ENCODE data around the gene FAM163B.

FAM163B gene

DNA sequence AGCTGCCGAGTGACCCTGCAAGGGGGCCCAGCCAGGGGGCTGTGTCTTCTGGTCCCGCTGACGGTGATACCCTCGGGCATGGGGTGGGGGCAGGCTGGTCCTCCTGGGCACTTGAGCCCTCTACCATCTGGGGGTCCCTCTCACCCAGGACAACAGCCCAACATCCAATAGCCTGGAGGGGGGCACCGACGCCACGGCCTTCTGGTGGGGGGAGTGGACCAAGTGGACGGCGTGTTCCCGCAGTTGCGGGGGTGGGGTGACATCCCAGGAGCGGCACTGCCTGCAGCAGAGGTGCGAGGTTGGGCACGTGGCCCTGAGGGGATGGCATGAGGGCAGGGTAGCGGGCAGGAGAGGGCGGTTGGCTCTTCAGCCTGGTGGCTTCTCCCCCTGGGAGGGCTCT, 71.9 kb downstream of the FAM163B start:
- H3K27ac ChIP-seq, result no peak overlapping the region
- TF ChIP-seq FOXP2 (optimal IDR thresholded peaks at IDR 0.05; ENCODE audit: control extremely low read depth, extremely low read length, insufficient read depth) (no peak), EZH2 (IDR thresholded peaks at IDR 0.05) (no peak), POLR2AphosphoS5 (IDR thresholded peaks at IDR 0.05; ENCODE audit: borderline replicate concordance, low read depth, low read length) (no peak)
- no peaks in the 10 kb centered on the region for H3K36me3 ChIP-seq (ENCODE audit: insufficient read depth, low read length)
- H3K4me3 ChIP-seq, result no peak overlapping the region
- no peak overlapping the region for H3K9ac ChIP-seq (ENCODE audit: insufficient read length)
- no peak for DNase-seq (ENCODE audit: low read depth, low spot score)
- no peaks in the 10 kb centered on the region for H3K9me3 ChIP-seq (ENCODE audit: low read depth, low read length)

GRCh38 chr9:133536536-133536935, 72.7 kb downstream of the FAM163B start:
- Histone ChIP-seq H3K4me3 (no peak overlapping the region), H3K9ac (ENCODE audit: insufficient read length) (no peak overlapping the region), H3K9me3 (ENCODE audit: low read depth, low read length) (no peaks in the 10 kb centered on the region), H3K27ac (no peak overlapping the region), H3K36me3 (ENCODE audit: insufficient read depth, low read length) (no peaks in the 10 kb centered on the region)
- TF ChIP-seq EZH2 (IDR thresholded peaks at IDR 0.05), result no peak
- TF ChIP-seq FOXP2 (optimal IDR thresholded peaks at IDR 0.05; ENCODE audit: control extremely low read depth, extremely low read length, insufficient read depth), result no peak
- no peak for TF ChIP-seq POLR2AphosphoS5 (IDR thresholded peaks at IDR 0.05; ENCODE audit: borderline replicate concordance, low read depth, low read length)
- no peak for DNase-seq (ENCODE audit: low read depth, low spot score)

DNA sequence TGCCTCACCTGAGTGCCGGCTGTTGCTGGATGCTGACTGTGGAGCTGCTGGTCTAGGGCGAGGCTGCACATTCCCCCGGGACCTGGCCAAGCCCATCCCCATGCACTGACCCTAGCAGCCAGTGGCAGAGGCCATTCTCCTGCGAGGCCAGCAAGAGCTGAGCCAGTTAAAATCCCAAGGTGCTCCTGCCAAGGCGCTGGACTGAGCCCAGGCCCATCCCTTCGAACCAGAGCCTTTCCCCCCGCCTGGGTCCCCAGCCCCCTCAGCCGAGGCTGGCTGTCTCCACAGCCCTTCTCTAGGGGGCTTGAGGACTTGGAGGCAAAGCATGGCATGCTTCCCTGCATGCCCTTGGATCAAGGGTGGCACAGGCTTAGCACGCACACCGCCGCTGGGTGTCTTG, 73.1 kb downstream of the FAM163B start:
- DNase-seq (ENCODE audit: low read depth, low spot score), result no peak
- no peak for TF ChIP-seq FOXP2 (optimal IDR thresholded peaks at IDR 0.05; ENCODE audit: control extremely low read depth, extremely low read length, insufficient read depth)
- no peak for TF ChIP-seq POLR2AphosphoS5 (IDR thresholded peaks at IDR 0.05; ENCODE audit: borderline replicate concordance, low read depth, low read length)
- TF ChIP-seq EZH2 (IDR thresholded peaks at IDR 0.05), result no peak
- H3K9ac ChIP-seq (ENCODE audit: insufficient read length), result no peak overlapping the region
- no peak overlapping the region for H3K4me3 ChIP-seq
- H3K9me3 ChIP-seq (ENCODE audit: low read depth, low read length), result no peaks in the 10 kb centered on the region
- H3K27ac ChIP-seq, result no peak overlapping the region
- no peaks in the 10 kb centered on the region for H3K36me3 ChIP-seq (ENCODE audit: insufficient read depth, low read length)

DNA sequence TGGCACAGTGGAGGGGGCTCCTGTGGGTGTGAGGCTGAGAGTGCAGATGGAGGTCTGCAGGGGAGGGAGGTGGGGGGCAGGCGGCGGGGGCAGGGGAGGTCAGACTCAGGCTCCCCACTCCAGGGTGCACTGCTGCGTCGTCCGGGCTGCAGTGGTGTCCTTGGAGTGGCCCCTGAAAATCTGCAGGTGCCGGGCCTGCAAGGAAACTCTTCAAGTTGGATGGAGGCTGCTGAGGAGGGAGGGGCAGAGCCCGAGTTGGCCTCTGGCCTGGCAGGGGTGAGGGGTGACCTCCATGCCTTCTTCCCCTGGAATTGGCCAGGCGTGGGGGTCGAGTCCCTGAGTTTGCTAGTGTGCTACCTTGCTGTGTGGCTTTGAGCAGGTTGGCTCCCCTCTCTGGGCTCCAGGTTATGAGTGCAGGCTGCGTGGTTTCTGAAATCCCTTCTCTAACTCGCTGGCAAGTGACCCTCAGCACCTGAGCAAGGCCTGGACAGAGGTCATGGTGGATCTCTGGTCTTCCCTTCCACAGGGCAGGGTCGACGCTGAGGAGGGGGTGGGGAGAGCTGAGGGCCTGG, 73.8 kb downstream of the FAM163B start:
- TF ChIP-seq POLR2AphosphoS5 (IDR thresholded peaks at IDR 0.05; ENCODE audit: borderline replicate concordance, low read depth, low read length), result no peak
- no peak for TF ChIP-seq FOXP2 (optimal IDR thresholded peaks at IDR 0.05; ENCODE audit: control extremely low read depth, extremely low read length, insufficient read depth)
- no peak for TF ChIP-seq EZH2 (IDR thresholded peaks at IDR 0.05)
- no peak overlapping the region for H3K27ac ChIP-seq
- no peak for DNase-seq (ENCODE audit: low read depth, low spot score)
- no peaks in the 10 kb centered on the region for H3K36me3 ChIP-seq (ENCODE audit: insufficient read depth, low read length)
- no peak overlapping the region for H3K9ac ChIP-seq (ENCODE audit: insufficient read length)
- no peak overlapping the region for H3K4me3 ChIP-seq
- H3K9me3 ChIP-seq (ENCODE audit: low read depth, low read length), result no peaks in the 10 kb centered on the region

DNA sequence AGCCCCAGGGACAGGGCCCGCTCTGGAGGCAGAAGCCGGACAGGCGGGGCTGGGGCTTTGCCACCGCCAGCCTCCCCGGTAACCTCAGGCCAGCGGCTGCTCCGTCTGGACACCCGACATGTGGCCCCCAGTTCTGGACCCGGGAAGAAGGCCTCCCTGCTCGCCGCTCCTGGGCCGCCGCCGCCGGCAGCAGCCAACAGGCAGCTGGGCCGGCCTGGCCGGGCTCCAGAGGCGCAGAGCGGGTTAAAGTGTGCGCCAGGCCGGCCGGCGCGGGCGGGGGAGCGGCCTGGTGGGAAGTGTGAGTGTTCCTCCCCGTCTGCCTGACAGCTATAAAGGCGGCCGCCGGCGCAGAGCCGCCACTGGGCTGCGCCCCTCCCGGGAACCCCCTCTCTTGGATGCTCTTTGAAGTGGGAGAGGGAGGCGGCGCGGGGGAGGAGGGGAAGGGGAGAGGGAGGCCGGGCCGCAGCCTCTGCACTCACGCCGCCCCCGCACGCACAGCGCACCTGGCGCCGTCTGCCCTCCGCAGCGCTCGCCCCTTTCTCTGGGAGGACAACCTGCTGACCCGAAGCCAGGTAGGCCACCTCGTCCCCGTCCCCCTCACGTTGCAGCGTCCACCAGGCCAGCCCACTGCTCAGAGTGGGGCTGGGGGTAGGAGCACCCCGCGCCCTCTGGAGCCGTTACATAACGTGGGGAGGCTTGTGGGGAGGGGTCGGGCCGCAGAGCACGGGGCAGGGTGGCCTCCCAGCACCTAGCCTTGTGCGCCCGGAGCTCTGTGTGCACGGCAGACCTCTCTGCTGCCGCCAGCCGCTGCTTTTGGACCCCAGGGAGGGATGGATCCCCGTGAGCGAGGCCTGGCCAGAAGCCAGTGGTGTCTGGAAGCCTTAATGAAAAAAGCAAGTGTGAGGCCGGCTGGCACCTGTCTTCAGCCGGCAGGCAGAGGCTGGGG, 74.6 kb downstream of the FAM163B start, which contains the start of gene ADAMTSL2:
Gene ADAMTSL2, plus strand, starts transcription at position 359 of the 946 bp plus-strand sequence. CDS start 2,009 bp downstream, outside the sequence.
- H3K36me3 ChIP-seq (ENCODE audit: insufficient read depth, low read length), result no peaks in the 10 kb centered on the region
- H3K27ac ChIP-seq, result no peak within 1 kb of the TSS
- no peak for DNase-seq (ENCODE audit: low read depth, low spot score)
- no peak for TF ChIP-seq EZH2 (IDR thresholded peaks at IDR 0.05)
- no peak for TF ChIP-seq POLR2AphosphoS5 (IDR thresholded peaks at IDR 0.05; ENCODE audit: borderline replicate concordance, low read depth, low read length)
- no peak for TF ChIP-seq FOXP2 (optimal IDR thresholded peaks at IDR 0.05; ENCODE audit: control extremely low read depth, extremely low read length, insufficient read depth)
- H3K9me3 ChIP-seq (ENCODE audit: low read depth, low read length), result no peaks in the 10 kb centered on the region
- no peak within 1 kb of the TSS for H3K9ac ChIP-seq (ENCODE audit: insufficient read length)
- no peak within 1 kb of the TSS for H3K4me3 ChIP-seq

GRCh38 chr9:133533857-133534256, 75.3 kb downstream of the FAM163B start:
- Histone ChIP-seq H3K27ac (no peak overlapping the region), H3K36me3 (ENCODE audit: insufficient read depth, low read length) (no peaks in the 10 kb centered on the region), H3K9ac (ENCODE audit: insufficient read length) (no peak overlapping the region), H3K4me3 (no peak overlapping the region), H3K9me3 (ENCODE audit: low read depth, low read length) (no peaks in the 10 kb centered on the region)
- no peak for DNase-seq (ENCODE audit: low read depth, low spot score)
- TF ChIP-seq FOXP2 (optimal IDR thresholded peaks at IDR 0.05; ENCODE audit: control extremely low read depth, extremely low read length, insufficient read depth) (no peak), EZH2 (IDR thresholded peaks at IDR 0.05) (no peak), POLR2AphosphoS5 (IDR thresholded peaks at IDR 0.05; ENCODE audit: borderline replicate concordance, low read depth, low read length) (no peak)

- Histone ChIP-seq H3K27ac (no peak overlapping the region), H3K9me3 (ENCODE audit: low read depth, low read length) (no peaks in the 10 kb centered on the region), H3K9ac (ENCODE audit: insufficient read length) (no peak overlapping the region), H3K36me3 (ENCODE audit: insufficient read depth, low read length) (no peaks in the 10 kb centered on the region), H3K4me3 (no peak overlapping the region)
- peak; percentile 18 for DNase-seq (ENCODE audit: low read depth, low spot score)
- no peak for TF ChIP-seq FOXP2 (optimal IDR thresholded peaks at IDR 0.05; ENCODE audit: control extremely low read depth, extremely low read length, insufficient read depth)
- TF ChIP-seq POLR2AphosphoS5 (IDR thresholded peaks at IDR 0.05; ENCODE audit: borderline replicate concordance, low read depth, low read length), result no peak
- no peak for TF ChIP-seq EZH2 (IDR thresholded peaks at IDR 0.05)
Observed at GRCh38 chr9:133532937-133533668, 76.1 kb downstream of the FAM163B start.

DNA sequence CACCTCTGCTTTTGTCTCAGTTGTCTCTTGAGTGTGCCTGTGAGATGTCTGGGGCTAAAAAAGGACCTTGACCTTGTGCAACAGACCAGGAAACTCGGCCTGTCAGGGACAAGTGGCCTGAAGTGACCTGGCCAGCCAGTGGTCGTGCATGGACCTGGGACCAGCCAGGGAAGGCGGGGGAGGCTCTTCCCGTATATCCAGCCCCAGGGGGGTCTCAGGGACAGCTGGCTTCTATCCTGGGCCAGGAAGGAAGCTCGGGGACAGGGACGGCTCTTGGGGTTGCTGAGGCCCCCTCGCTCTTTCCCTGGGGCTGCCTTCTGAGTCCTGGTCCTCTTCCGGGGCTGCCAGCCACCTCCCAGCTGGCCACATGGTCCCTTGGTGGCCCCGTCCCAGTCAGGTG, 77.9 kb downstream of the FAM163B start:
- DNase-seq (ENCODE audit: low read depth, low spot score), result no peak
- H3K9ac ChIP-seq (ENCODE audit: insufficient read length), result no peak overlapping the region
- H3K9me3 ChIP-seq (ENCODE audit: low read depth, low read length), result no peaks in the 10 kb centered on the region
- no peak overlapping the region for H3K27ac ChIP-seq
- no peak overlapping the region for H3K4me3 ChIP-seq
- no peaks in the 10 kb centered on the region for H3K36me3 ChIP-seq (ENCODE audit: insufficient read depth, low read length)
- TF ChIP-seq FOXP2 (optimal IDR thresholded peaks at IDR 0.05; ENCODE audit: control extremely low read depth, extremely low read length, insufficient read depth) (no peak), POLR2AphosphoS5 (IDR thresholded peaks at IDR 0.05; ENCODE audit: borderline replicate concordance, low read depth, low read length) (no peak), EZH2 (IDR thresholded peaks at IDR 0.05) (no peak)

Measured in SK-N-MC (cell line).